D341Med (cell line): ENCODE results near the gene AHNAK2.
"Not testable (repeated sequence)": the region's sequence is repeated elsewhere in the genome, so short reads cannot be mapped to it uniquely, and the experiment has no call there.

Experiments
- DNase-seq: peaks from one replicate; pipeline ENCODE4 v3.0.0; 2012; ENCODE audit warnings: low spot score

AHNAK2 gene

DNA sequence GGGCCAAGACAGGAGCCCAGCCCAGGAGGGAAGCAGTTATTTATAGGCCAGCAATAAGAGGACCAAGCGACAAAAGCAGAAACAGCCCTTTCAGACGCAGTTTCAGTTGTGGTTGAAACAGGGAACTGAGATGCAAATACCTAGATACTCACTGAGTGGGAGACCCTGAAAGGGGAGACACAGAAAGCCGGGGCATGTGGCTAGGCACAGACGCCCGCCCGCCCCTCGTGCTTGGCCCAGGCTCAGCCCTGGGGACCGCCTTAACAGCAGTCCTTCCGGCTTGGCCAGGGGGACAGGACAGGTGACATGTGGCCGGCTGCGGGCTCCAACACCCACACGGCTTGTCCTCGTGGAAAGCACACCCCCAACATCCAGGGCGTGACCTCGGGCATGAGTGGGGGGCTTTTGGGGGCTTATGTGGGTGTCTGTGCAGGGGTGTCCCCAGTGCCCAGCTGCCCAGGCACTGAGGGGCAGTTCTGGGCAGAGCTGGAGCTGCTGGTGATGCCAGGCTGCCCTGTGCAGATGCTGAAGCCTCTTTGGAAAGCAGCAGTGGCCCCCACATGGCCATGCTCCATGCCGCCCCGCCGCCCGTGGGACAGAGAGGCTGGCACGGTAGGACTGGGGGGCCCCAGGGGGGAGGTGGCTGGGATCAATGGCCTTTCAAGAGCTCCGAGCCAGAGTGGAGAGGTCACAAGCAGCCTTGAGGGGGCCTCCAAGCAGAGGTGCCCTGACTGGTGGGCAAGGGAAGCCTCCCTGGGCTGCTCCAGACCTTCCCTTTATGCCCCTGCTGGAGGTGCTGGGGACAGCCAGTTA lies 51.3 kb downstream of the AHNAK2 start:
- DNase-seq = no peak

DNA sequence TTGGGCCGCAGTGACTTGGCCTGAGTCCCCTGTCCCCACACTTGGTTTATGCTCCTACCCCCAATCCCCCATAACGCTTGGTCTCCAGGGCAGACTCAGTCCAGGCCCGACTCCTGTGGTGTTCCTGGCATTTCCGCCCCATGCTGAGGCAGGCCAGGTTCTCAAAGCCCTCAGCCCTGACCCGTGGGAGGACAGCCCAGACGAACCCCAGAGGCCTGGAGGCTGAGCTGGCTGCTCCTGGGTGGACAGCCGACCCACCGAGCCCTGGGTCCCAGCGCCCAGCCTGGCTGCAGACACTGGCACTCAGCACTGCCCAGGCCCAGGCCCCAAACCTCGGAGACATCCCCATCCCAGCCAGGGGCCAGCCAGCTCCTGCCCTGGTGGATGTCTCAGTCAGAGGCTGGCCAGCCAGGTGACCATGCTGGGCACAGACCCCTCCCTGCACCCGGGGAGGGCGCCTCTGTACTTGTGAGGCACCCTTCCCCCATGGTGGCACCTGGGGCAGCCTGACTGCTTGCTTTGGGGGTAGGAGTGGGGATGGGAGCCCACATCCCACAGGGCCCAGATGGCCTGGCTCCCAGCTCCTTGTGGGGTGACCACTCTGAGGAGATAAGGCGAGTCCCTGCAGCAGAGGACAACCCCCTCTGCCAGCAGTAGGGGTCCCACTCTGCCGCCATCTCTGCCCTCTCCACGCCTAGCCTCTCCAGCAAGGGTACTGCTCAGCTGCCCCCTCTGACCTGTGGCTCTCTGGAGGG lies 52.1 kb downstream of the AHNAK2 start:
- no peak for DNase-seq

DNA sequence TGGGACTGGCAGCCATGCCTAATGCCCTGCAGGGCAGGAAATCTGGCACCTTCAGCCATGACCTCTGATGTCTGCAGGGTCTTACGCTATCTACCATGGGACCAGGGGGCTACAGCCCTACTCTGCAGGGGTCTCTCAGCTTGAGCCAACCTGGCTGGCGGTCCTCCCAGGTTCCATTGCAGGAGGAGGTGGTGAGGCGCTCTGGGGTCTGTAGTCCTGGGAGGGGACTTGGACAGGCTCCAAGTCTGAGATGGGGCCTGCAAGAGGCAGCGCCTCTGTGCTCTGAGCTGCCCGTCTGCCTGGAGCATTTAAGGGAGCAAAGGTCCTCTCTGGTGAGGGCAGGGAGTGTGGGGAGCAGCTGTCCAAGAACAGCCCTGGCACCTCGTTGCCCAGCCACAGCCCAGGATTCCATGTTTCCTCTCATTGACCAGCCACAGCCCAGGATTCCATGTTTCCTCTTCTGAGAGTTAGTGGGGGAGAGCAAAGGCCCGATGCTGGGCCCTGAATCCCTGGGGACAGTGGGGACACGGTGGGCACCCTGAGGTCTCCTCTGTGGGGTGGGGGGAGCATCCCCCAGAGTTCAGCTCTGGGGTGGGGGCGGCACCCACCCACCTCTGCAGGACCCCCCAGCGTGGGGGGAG lies 52.8 kb downstream of the AHNAK2 start:
- DNase-seq = no peak

DNA sequence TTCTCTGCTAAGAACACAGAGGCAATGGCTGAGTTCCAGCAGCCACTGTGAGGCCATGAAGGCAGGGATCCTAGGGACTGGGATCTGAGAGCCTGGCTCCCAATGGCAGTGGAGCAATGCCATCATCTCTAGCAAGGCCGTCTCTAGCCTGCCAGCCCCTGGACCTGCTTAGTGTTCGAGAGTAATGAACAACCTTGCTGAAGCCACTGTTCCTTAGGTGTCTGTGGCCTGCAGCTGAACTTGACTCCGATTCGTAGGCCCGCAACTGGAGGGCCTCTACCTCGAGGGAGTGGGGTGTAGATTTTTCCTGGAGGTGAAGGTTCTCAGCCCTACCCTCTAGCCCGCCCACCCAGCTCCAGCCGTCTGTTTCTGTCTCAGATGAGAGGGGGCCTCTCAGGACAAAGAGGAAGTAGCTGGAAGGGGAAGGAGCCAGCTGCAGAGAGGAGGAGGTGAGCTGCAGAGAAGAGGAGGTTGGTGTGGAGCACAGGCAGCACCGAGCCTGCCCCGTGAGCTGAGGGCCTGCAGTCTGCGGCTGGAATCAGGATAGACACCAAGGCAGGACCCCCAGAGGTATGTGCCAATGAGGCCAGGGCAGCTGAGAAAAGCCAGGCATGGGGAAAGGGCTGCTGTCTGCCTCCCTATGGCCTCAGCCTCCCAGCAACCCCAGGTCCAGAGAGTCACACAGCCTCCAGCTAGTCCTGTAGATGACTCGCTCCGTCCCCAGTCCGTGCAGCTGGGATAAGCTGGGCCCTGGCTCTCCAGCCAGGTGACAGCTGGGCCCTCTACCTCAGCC lies 53.6 kb downstream of the AHNAK2 start, which contains the start of gene PLD4:
TSS of gene PLD4 (plus strand) at position 459 of the 793 bp plus-strand sequence. CDS start 2,262 bp downstream, outside the sequence.
- no peak for DNase-seq

DNA sequence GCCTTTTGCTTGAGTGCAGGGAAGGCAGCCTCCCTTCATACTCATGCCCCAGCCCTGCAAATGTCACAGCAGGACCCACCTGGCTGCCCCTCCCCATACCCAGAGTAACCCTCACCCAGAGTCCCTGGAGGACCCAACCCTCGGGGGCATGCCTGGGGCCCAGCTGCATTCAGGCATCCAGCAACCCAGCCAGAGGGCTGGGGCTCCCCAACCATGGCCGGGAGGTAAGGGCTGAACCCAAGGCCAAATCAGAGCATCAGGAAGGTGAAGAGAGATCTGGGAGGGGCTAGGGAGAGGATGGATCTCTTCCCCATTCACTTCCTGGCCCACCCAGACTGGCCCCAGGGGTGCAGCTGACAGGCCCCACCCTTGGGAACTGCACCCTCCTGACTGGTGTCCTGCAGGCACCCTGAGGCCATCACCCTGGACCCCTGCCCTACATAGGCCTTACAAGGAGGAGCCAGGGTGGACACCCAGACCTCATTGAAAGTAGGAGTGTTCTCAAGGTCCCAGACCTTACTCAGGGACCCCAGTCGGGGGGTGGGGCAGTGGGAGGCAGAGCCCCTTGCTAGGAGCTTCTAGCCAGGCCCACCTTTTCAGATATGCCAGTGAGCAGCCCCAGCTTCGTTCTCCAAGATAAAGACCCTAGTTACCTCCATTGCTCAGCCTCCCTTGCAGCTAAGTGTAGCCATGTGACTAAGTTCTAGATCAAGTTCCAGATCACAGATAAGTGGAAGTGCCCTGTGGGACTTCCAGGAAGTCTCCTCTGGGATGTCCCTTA lies 54.3 kb downstream of the AHNAK2 start:
- DNase-seq = no peak

DNA sequence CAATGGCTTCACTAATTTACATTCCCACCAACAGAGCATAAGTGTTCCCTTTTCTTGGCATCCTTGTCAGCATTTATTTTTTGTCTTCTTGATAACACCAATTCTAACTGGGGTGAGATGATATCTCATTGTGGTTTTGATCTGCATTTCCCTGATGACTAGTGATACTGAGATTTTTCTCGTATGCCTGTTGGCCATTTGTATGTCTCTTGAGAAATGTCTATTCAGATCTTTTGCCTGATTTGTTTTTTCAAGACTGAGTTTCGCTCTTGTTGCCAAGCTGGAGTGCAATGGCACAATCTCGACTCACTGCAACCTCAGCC lies 58.2 kb downstream of the AHNAK2 start:
- DNase-seq = no peak

DNA sequence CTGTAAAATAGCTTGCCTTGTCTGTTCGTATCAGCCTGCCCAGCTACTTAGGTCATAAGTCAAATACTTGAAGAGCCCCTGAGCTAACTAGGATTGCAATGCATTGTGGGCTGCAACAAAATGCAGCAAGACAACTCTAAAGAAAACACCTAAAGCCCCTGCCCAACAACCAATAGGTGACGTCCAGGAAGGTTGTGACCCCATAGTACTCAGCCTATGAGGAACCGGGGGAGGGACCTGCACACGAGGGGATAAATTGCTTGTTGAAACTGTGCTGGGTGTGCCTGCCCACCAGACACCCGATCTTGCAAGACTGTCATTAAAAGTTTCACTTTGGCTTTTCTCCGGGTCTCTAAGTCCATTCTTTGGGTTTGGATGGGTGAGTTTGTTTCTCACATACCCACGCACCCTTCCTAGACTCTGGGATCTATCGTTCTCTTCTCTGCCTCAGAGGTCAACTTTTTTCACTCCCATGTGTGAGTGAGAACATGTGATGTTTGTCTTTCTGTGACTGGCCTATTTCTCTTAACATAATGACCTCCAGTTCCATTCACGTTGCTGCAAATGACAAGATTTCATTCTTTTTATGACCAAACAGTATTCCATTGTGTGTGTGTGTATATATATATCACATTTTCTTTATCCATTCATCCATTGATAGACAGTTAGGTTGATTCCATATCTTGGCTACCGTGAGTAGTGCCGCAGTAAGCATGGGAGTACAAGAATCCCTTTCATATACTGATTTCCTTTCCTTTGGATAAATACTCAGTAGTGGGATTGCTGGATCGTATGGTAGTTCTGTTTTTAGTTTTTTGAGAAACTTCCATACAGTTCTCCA lies 58.8 kb downstream of the AHNAK2 start:
- DNase-seq = not testable (repeated sequence)

DNA sequence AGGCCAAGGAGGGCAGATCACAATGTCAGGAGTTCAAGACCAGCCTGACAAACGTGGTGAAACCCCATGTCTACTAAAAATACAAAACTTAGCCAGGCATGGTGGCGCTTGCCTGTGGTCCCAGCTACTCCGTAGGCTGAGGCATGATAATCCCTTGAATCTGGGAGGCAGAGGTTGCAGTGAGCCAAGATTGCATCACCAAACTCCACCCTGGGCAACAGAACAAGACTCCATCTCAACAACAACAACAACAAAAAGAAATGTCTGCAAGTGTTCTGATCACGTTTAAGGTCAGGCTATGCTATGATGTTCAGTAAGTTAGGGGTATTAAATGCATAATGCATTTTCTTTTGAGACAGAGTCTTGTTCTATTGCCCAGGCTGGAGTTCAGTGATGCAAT lies 60.2 kb downstream of the AHNAK2 start:
- DNase-seq = no peak

DNA sequence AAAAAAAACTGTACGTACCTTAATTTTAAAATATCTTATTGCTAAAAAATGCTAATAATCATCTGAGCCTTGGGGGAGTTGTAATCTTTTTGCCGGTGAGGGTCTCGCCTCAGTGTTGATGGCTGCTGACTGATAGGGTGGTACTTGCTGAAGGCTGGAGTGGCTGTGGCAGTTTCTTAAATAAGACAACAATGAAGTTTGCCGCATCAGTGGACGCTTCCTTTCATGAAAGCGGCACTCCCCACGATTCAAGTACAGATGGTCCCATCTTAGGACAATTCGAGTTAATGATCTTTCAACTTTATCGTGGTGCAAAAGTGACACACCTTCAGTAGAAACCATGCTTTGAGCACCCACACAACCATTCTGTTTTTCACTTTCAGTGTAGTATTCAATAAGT lies 61.1 kb downstream of the AHNAK2 start:
- no peak for DNase-seq

DNA sequence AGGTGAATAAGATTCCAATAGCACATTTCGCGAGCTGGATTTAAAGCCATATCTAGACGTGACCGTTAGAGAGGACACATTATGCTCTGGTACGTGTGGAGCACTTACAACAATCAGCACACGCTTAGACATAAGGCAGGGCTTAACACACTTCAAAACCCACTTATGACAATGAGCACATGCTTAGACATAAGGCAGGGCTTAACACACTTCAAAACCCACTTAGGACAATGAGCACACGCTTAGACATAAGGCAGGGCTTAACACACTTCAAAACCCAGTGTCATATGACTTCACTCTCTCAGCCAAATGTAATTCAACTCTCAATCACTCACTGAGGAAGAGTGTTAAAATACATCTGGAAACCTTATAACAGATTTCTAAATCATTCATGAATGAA lies 64.7 kb downstream of the AHNAK2 start:
- peak; percentile 28 for DNase-seq

DNA sequence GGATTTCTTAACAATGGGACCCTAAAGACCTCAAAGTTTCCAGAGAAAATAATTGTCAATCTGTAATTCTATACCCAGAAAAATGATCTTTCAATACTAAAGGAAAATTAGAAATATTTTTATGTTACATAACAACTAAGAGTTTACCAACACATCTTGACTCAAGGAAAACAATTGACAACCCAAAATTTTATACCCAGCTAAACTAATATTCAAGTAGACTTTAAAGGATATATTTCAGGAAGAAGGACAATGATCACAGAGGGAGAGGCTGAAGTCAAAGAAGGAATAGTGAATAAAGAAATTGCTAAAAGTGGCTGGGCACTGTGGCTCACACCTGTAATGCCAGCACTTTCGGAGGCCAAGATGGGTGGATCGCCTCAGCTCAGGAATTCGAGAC lies 66.1 kb downstream of the AHNAK2 start:
- DNase-seq = no peak

DNA sequence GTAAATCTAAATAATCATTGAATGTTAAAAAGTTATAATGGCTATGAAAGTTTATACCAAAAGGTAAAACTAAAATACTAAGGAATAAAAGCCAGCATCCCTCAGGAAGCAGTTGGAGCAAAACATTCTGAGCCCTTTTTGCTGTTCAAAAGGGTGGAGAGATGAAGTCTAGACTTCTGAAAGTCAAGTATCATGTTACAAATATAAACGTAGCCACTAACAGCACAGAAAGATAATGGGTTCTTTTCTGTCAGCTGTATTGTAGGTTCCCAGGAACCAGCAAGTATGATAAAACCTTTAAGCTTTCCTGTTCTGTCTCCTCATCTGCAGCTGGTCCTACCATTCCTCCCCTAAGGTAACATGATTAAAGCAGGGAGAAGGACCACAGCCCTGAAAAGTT lies 69.9 kb downstream of the AHNAK2 start:
- no peak for DNase-seq

DNA sequence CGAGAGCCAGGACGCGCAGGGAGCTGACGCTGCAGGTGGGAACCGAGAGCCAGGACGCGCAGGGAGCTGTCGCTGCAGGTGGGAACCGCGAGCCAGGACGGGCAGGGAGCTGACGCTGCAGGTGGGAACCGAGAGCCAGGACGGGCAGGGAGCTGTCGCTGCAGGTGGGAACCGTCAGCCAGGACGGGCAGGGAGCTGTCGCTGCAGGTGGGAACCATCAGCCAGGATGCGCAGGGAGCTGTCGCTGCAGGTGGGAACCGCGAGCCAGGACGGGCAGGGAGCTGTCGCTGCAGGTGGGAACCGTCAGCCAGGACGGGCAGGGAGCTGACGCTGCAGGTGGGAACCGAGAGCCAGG lies 72.6 kb downstream of the AHNAK2 start:
- not testable (repeated sequence) for DNase-seq

DNA sequence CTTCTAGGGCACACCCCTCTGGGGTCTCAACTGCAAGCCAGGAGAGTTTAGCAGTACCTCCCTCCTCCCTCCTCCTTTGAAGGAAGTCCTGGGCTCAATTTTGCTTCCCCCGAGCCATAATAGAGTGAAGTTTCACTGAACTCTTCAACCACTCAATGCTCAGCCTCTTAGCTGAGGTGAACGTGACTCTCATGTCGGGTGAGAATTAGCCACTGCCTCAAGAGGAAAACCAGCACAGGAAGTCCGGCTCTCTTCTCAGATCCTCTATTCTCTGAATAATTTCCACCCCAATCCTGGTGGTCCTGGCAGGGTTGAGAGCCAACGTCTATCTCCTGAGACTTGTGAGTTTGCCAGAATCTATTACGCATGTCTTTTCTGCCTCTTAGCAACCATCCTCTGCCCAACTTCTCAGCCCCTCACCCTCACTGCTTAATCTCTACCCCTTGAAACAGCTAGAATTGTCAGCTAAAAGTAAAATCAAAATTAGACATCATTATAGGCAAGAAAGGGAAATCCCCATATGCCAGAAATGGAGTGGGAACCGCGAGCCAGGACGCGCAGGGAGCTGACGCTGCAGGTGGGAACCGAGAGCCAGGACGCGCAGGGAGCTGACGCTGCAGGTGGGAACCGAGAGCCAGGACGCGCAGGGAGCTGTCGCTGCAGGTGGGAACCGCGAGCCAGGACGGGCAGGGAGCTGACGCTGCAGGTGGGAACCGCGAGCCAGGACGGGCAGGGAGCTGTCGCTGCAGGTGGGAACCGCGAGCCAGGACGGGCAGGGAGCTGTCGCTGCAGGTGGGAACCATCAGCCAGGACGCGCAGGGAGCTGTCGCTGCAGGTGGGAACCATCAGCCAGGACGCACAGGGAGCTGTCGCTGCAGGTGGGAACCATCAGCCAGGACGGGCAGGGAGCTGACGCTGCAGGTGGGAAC lies 73.3 kb downstream of the AHNAK2 start:
- DNase-seq = not testable (repeated sequence)

DNA sequence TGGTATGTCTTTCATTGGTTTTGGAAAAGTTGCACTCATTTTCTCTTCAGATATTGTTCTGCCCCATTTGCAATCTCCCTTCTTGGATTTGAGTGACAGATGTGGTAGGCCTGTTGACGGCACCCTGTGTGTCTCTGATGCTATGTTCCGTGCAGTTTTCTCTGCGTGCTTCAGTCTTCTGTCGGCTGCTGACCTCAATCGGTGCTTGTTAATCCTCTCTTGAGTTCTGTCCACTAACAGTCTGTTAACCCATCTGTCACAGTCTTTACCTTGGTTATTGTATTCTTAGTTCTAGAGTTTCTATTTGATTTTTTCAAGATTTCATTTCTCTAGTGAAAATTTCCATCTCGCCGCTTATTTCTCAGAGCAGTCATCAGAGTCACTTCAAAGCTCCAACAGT lies 74.2 kb downstream of the AHNAK2 start:
- no peak for DNase-seq

DNA sequence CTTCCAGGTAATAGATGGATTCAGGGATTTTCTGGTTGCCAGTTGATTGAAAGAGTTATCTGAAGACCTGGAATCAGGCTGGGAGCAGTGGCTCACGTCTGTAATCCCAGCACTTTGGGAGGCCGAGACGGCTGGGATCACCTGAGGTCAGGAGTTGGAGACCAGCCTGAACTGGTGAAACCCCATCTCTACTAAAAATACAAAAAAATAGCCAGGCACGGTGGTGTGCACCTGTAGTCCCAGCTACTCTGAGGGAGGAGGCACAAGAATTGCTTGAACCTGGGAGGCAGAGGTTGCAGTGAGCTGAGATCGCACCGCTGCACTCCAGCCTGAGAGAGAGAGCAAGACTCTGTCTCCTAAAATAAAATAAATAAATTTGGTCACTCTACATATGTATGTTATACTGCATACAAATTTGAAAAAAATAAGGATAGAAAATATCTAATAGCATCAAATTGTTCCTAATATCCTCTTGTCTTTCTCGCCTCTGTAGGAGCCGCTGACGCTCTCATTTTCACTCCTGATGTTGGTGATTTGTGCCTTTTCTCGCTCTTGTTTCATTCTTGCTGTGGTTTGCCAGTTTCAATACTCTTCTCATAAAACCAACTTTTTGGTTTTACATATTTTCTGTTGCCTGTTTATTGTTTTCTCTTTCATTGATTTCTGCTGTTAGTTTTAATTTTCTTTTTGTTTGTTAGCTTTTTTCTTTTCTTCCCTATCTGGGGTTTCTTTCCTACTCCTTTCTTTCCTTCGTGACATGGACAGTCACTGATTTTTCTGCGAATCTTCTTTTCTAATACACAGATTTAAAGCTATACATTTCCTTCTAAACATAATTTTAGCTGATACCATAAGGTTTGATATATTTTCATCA lies 77.3 kb downstream of the AHNAK2 start:
- no peak for DNase-seq

DNA sequence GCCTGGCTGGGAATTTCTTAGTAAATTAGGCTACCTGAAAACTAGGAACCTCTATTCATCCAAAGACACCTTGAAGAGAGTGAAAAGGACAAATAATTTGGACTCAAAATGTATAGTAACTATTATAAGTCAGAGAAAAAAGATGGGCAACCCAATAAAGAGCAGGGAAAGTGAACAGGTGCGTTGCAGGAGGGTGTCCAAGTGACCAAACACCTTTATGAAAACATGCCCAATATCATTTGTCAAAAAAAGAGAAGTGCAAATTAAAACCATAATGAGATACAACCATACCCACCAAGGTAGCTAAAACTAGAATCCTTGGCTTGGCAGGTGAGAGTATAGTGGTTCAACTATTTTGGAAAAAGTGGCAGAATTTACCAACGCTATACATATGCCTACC lies 78.4 kb downstream of the AHNAK2 start:
- DNase-seq = no peak

DNA sequence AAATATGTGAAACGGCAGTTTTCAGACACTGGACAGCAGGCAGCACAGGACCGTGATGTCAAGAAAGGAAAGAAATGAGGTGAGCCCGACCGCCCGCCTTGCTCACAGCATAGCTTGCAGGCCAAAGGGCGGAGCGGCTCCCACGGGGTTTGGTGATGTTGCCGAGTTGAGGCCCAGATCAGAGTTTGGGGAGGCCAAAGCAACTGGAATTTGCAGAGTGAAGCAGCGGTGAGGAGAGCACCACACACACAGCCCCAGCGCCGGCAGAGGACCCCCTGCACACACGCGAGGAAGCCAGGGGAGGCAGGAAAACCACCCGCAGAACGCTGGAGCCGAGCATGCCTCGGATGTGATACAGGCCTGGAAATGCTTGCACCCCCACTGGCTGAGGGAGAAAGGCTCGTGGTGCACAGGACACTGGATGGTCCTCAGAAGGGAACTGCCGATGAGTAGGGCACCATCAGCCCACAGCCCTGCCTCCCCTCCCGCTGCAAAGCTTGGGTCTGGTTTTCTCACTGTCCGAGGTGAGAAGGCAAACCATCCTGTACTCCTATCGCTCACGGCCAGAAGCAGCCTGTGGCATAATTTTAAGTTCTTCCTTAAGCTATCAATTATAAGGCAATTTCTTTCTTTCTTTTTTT lies 79.2 kb downstream of the AHNAK2 start:
- no peak for DNase-seq
